Motor neuron (in vitro differentiated cells): ENCODE data around the gene TUBB2B. TPM values are rescaled to one million over a fixed set of nuclear protein-coding genes. Genes with fewer than 3 reads are reported as not detected.
"Not testable (repeated sequence)": the region's sequence is repeated elsewhere in the genome, so short reads cannot be mapped to it uniquely, and the experiment has no call there.

Experiments used
- ATAC-seq, 8 experiments: fragments of 200-7000 bp; cut with Tn5 transposase; replicated peaks in 6 of 8; 2 replicates each; pipeline ENCODE4 v1.8.0; 2021; ENCODE audit warnings: mild to moderate bottlenecking in 8 of 8, moderate library complexity in 8 of 8
- H3K27ac ChIP-seq, 2 donors: fragments of 250-450 bp; sonication (Bioruptor Pico); 2 replicates each; pipeline ENCODE4 v1.9.0; 2021; ENCODE audit warnings: antibody characterized with exemption in 2 of 2, mild to moderate bottlenecking in 2 of 2, moderate library complexity in 1 of 2
- H3K4me1 ChIP-seq, 2 donors: fragments of 250-450 bp; sonication (Bioruptor Pico); replicated peaks in 1 of 2; 2 replicates each; pipeline ENCODE4 v1.6.1; 2021; ENCODE audit warnings: antibody characterized with exemption in 2 of 2, mild to moderate bottlenecking in 2 of 2, moderate library complexity in 1 of 2
- H3K4me3 ChIP-seq, 5 donors: fragments of 250-450 bp; sonication (Bioruptor Pico); 2 replicates each; pipeline ENCODE4 v1.9.0; 2021; ENCODE audit warnings: antibody characterized with exemption in 5 of 5, mild to moderate bottlenecking in 5 of 5, moderate library complexity in 4 of 5
- WGBS, 10 experiments: fragments of 450-650 bp; shearing (Covaris generic); methylation state at CpG; one replicate each; pipeline ENCODE4 v1.0.0; 2022; 5-methylcytosine and 5-hydroxymethylcytosine counted together
- in situ Hi-C, 9 experiments: fragments of 400-800 bp; cut with MboI; loops; one replicate each; pipeline ENCODE4 v1.15.0; 2021; ENCODE audit warnings: low sequenced_read_pairs in 9 of 9, low pct_unique_long_range_greater_than_20kb in 2 of 9; ENCODE audit not compliant: unreplicated experiment in 9 of 9
- total RNA-seq, 8 experiments: library from RNA; unstranded; fragments of 300-600 nt; gene quantifications; 2 replicates each; pipeline versions ENCODE4 v1.2.3 to v1.2.4, GENCODE V29; 2022

The TUBB2B gene
- total RNA-seq, 8 experiments from 2014 or later = 12.0 to 1,628 (median 1,082) TPM

GRCh38 chr6:3201388-3201787 lies 26.1 kb downstream of the TUBB2B start:
- ATAC-seq = no peak
- in situ Hi-C loops = no loop called here
- WGBS, 10 experiments = 25 to 100% (median 87%) methylated on average over 1 to 2 of the region's 2 CpGs; no CpG with 5 or more reads in 2 of the 10 experiments
- Histone ChIP-seq H3K27ac (no peak overlapping the region), H3K4me1 (peaks cover 5% of the 10 kb centered on the region in 2 donors), H3K4me3 (no peak overlapping the region)

DNA sequence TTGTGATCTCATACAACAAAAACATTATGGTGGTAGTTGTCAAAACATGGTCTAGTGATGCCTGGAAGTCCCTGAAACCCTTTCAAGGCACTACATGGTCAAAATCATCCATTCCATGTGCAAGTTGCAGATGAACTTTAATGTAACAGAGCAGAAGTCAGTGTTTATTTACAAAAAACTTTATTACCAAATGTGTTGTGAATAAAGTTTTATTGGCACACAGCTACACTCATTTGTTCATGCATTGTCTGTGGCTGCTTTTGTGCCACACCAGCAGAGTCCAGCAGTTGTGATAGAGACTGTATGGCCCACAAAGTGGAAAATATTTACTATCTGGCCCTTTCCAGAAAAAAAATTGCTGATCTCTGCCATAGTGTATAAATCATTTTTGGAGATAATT lies 26.8 kb downstream of the TUBB2B start:
- ATAC-seq = no peak
- H3K27ac ChIP-seq = no peak overlapping the region
- peaks cover 9 to 13% of the 10 kb centered on the region in 2 donors for H3K4me1 ChIP-seq
- in situ Hi-C loops = no loop called here
- no peak overlapping the region for H3K4me3 ChIP-seq

- Histone ChIP-seq H3K4me1 (peaks cover 15 to 17% of the 10 kb centered on the region in 2 donors), H3K27ac (no peak overlapping the region), H3K4me3 (no peak overlapping the region)
- in situ Hi-C loops = no loop called here
- peak in 2 of 8 experiments; percentile 28 to 72 for ATAC-seq
- WGBS, 10 experiments = 43 to 84% (median 62%) methylated on average over 1 to 5 of the region's 5 CpGs; no CpG with 5 or more reads in 2 of the 10 experiments
Observed at GRCh38 chr6:3199382-3199781, 28.1 kb downstream of the TUBB2B start.

- H3K4me3 ChIP-seq, ATAC-seq, in situ Hi-C loops, H3K27ac ChIP-seq: not testable (repeated sequence)
- H3K4me1 ChIP-seq = peaks cover 32 to 33% of the 10 kb centered on the region in 2 donors
- WGBS, 10 experiments = no CpG with 5 or more reads among the region's 5 CpGs
Observed at GRCh38 chr6:3197734-3198133, 29.7 kb downstream of the TUBB2B start.

- Histone ChIP-seq H3K4me1 (peaks cover 35 to 36% of the 10 kb centered on the region in 2 donors), H3K4me3 (no peak overlapping the region), H3K27ac (peak overlapping the region; percentile 90 to 92)
- ATAC-seq = no peak
- in situ Hi-C loops = no loop called here
- 48 to 100% (median 84%) methylated on average over 1 to 5 of the region's 5 CpGs for WGBS, 10 experiments
Observed at GRCh38 chr6:3196770-3197169, 30.7 kb downstream of the TUBB2B start.

GRCh38 chr6:3195695-3196497 lies 31.6 kb downstream of the TUBB2B start:
- in situ Hi-C loops = no loop called here
- ATAC-seq = peak; percentile 15 to 89 (median 77)

DNA sequence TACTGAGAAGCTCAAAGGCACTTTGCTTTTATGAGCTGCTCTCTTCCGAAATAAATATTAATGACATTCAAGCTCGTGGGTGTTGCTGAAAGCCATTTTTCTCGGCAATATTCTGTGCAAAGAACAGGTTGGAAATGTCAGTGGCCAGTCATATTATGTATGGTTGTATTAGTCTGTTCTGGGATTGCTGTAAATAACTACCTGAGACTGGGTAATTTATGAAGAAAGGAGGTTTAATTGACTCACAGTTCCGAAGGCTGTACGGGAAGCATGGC lies 32.1 kb downstream of the TUBB2B start:
- H3K27ac ChIP-seq = peak overlapping the region; percentile 90 to 92
- in situ Hi-C loops = no loop called here
- 5 to 100% (median 46%) methylated on average over 1 to 5 of the region's 5 CpGs; no CpG with 5 or more reads in 4 of the 10 experiments for WGBS, 10 experiments
- no peak for ATAC-seq
- H3K4me3 ChIP-seq = peak overlapping the region; percentile 22 to 41 (median 33)
- peaks cover 36% of the 10 kb centered on the region in 2 donors for H3K4me1 ChIP-seq

More at GRCh38 chr6:3195695-3196497, 31.6 kb downstream of the TUBB2B start:
- H3K4me1 ChIP-seq = peaks cover 35 to 36% of the 10 kb centered on the region in 2 donors
- H3K4me3 ChIP-seq = peak overlapping the region; percentile 22 to 41 (median 33)
- H3K27ac ChIP-seq = peak overlapping the region; percentile 90 to 92
- 0 to 100% (median 50%) methylated on average over 3 to 14 of the region's 16 CpGs; no CpG with 5 or more reads in 3 of the 10 experiments for WGBS, 10 experiments

- Histone ChIP-seq H3K27ac (peak overlapping the region; percentile 90 to 92), H3K4me3 (peak overlapping the region; percentile 22 to 41 (median 33)), H3K4me1 (peaks cover 36 to 41% of the 10 kb centered on the region in 2 donors)
- in situ Hi-C loops = no loop called here
- WGBS, 10 experiments = 0 to 93% (median 1%) methylated on average over 2 to 11 of the region's 19 CpGs; no CpG with 5 or more reads in 1 of the 10 experiments
- ATAC-seq = peak; percentile 31 to 85 (median 65)
Observed at GRCh38 chr6:3194535-3195419, 32.7 kb downstream of the TUBB2B start.

- Histone ChIP-seq H3K4me3 (peak overlapping the region in 4 of 5 donors; percentile 22 to 41 (median 33)), H3K27ac (peak overlapping the region; percentile 90 to 92), H3K4me1 (peaks cover 36 to 41% of the 10 kb centered on the region in 2 donors)
- in situ Hi-C loops = no loop called here
- ATAC-seq = peak in 5 of 8 experiments; percentile 9 to 50 (median 42)
- whole genome bisulfite sequencing, 10 experiments = 12 to 96% (median 34%) methylated on average over 1 to 10 of the region's 23 CpGs
Observed at GRCh38 chr6:3193102-3193849, 34.2 kb downstream of the TUBB2B start.

DNA sequence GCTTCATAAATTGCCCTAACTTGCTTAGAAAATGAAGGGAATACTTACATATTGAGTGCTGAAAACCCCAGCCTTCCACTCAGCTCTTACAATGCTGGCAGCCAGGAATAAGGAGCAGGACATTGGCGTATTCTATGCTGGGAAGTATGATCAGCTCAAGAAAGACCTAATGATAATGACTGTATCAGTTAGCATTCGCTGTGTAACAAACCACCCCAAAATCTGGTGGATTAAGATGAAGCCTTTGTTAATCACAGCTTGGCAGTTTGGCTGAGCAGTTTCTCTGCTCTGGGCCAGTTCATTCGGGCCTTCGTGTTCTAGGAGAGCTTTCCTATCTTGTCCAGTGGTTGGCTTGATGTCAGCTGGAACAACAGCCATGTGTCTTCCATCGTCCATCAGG lies 36.7 kb downstream of the TUBB2B start:
- H3K27ac ChIP-seq = no peak overlapping the region
- ATAC-seq = no peak
- in situ Hi-C loops = no loop called here
- peaks cover 27 to 29% of the 10 kb centered on the region in 2 donors for H3K4me1 ChIP-seq
- 61 to 100% (median 99%) methylated on average over 1 to 5 of the region's 5 CpGs for WGBS, 10 experiments
- H3K4me3 ChIP-seq = no peak overlapping the region

GRCh38 chr6:3190056-3190455 lies 37.4 kb downstream of the TUBB2B start:
- peaks cover 23 to 28% of the 10 kb centered on the region in 2 donors for H3K4me1 ChIP-seq
- no peak overlapping the region for H3K27ac ChIP-seq
- in situ Hi-C loops = no loop called here
- ATAC-seq = peak in 1 of 8 experiments; percentile 31
- no peak overlapping the region for H3K4me3 ChIP-seq
- WGBS, 10 experiments = 23 to 88% (median 63%) methylated on average over 1 to 3 of the region's 4 CpGs

DNA sequence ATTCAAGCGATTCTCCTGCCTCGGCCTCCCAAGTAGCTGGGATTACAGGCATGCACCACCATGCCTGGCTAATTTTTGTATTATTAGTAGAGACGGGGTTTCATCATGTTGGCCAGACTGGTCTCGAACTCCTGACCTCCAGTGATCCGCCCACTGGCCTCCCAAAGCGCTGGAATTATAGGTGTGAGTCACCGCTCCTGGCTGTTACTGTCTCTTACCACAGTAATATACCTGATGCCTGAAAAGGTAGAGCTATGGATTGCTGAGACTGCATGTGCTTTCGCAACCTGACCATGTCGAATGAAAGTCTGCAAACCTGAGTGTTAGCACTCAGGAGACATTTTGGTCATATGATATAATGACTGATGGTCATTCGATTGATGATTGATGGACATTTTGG lies 38.3 kb downstream of the TUBB2B start:
- H3K4me3 ChIP-seq, H3K27ac ChIP-seq, ATAC-seq, in situ Hi-C loops: not testable (repeated sequence)
- H3K4me1 ChIP-seq = peaks cover 17 to 24% of the 10 kb centered on the region in 2 donors
- 67 to 100% (median 87%) methylated on average over 1 to 9 of the region's 10 CpGs; no CpG with 5 or more reads in 1 of the 10 experiments for WGBS, 10 experiments
